SK-N-SH (cell line): Measurements from ENCODE around the gene EVC.

Experiments
- CHD2 ChIP-seq: fragments of 150-350 bp; IDR thresholded peaks from 2 replicates; pipeline ENCODE4 v1.6.1; 2018; ENCODE audit warnings: low read length; ENCODE audit not compliant: partially characterized antibody
- POLR2AphosphoS5 ChIP-seq: IDR thresholded peaks from 2 replicates; pipeline ENCODE4 v1.6.1; 2012; ENCODE audit warnings: low read depth, low read length
- RCOR1 ChIP-seq: fragments of 150-350 bp; IDR thresholded peaks from 2 replicates; pipeline ENCODE4 v1.6.1; 2017; ENCODE audit warnings: antibody characterized with exemption, low read length
- TF ChIP-seq, protein P1 (sequence below): fragments of 200-600 bp; sonication (generic); IDR thresholded peaks from 2 replicates; pipeline ENCODE4 v1.6.1; 2017; ENCODE audit warnings: antibody characterized with exemption, mild to moderate bottlenecking, moderate library complexity
- TF ChIP-seq, protein P2 (sequence below): IDR thresholded peaks from 2 replicates; pipeline ENCODE4 v1.4.0; 2012; ENCODE audit warnings: low read depth

- TF ChIP-seq RCOR1: no peak
- TF ChIP-seq, protein P1, sequence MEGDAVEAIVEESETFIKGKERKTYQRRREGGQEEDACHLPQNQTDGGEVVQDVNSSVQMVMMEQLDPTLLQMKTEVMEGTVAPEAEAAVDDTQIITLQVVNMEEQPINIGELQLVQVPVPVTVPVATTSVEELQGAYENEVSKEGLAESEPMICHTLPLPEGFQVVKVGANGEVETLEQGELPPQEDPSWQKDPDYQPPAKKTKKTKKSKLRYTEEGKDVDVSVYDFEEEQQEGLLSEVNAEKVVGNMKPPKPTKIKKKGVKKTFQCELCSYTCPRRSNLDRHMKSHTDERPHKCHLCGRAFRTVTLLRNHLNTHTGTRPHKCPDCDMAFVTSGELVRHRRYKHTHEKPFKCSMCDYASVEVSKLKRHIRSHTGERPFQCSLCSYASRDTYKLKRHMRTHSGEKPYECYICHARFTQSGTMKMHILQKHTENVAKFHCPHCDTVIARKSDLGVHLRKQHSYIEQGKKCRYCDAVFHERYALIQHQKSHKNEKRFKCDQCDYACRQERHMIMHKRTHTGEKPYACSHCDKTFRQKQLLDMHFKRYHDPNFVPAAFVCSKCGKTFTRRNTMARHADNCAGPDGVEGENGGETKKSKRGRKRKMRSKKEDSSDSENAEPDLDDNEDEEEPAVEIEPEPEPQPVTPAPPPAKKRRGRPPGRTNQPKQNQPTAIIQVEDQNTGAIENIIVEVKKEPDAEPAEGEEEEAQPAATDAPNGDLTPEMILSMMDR: no peak
- no peak for TF ChIP-seq POLR2AphosphoS5
- TF ChIP-seq CHD2: no peak
- TF ChIP-seq, protein P2, sequence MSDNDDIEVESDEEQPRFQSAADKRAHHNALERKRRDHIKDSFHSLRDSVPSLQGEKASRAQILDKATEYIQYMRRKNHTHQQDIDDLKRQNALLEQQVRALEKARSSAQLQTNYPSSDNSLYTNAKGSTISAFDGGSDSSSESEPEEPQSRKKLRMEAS: no peak
Observed at GRCh38 chr4:5839751-5840674, 129.0 kb downstream of the EVC start.
